GM12874 (cell line): ENCODE results near the gene SLC6A17.

Experiments used
- TF ChIP-seq, protein P1 (sequence below): IDR thresholded peaks from 2 replicates; pipeline ENCODE4 v1.5.1; 2011; ENCODE audit warnings: low read depth, mild to moderate bottlenecking, control low read depth, low read length, moderate library complexity; ENCODE audit not compliant: insufficient read depth

Gene SLC6A17

DNA sequence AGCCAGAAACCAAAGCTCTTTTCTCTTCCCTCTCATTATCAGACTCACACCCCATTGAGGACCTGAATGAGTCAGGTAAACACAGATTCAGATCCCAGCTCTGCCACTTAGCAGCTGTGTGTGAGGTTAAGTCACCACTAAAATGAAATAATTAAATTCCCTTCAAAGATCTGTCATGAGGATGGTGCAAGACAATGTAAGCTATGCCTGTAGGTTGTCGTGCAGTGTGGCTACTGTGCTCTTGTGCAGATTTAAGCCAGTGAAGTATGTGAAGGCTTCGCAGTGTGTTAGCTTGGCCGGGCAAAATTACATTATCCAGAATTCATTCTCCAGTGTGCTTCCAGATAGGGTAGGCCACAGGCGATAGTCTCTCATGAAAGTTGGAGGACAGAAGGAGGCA, 24.5 kb upstream of the SLC6A17 start:
- TF ChIP-seq, protein P1, sequence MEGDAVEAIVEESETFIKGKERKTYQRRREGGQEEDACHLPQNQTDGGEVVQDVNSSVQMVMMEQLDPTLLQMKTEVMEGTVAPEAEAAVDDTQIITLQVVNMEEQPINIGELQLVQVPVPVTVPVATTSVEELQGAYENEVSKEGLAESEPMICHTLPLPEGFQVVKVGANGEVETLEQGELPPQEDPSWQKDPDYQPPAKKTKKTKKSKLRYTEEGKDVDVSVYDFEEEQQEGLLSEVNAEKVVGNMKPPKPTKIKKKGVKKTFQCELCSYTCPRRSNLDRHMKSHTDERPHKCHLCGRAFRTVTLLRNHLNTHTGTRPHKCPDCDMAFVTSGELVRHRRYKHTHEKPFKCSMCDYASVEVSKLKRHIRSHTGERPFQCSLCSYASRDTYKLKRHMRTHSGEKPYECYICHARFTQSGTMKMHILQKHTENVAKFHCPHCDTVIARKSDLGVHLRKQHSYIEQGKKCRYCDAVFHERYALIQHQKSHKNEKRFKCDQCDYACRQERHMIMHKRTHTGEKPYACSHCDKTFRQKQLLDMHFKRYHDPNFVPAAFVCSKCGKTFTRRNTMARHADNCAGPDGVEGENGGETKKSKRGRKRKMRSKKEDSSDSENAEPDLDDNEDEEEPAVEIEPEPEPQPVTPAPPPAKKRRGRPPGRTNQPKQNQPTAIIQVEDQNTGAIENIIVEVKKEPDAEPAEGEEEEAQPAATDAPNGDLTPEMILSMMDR, result no peak

DNA sequence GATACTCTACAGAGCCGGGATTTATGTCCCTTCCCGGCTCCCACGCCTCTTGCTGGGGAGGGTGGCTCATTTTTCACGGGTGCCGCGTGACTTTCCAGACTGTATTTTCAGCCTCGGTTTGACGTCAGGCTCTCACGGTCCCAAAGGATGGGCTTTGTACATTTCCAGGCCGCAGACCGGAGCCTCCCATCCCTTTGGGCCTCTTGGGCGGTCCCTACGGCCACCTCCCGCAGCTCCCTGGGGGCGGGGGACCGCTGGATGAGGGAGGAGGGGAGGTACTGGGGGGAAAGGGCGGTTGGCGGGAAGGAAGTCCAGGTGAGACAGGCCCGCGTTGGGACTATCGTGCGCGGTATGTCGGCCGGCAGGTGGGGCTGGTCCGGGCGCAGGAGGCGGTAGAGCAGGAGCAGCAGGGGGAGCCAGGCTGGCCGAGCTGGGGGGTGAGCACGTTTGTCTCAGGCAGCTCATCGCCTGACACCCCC, 20.1 kb upstream of the SLC6A17 start:
- TF ChIP-seq, protein P1, result 0 out of 2 replicates have a peak, but pooled peaks have one; percentile 10

DNA sequence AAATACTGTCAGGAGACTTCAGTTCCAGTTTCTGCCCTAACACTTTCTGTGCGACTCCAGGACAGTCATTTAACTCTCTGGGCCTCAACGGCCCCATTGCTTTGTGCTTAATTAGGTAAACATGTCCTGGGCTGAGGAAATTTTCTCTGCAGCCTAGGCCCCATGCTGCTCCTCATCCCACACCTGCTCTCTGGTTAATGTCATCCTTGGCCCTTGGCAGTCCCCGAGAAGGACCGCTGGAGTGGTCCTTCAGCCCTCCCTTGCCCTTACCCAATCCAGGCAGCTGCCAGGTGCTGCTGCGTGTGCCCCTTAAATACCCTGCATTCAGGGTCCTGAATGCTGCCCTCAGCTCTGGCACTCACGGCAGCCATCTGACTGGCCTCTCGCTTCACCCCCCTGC, 19.3 kb upstream of the SLC6A17 start:
- TF ChIP-seq, protein P1, result no peak

DNA sequence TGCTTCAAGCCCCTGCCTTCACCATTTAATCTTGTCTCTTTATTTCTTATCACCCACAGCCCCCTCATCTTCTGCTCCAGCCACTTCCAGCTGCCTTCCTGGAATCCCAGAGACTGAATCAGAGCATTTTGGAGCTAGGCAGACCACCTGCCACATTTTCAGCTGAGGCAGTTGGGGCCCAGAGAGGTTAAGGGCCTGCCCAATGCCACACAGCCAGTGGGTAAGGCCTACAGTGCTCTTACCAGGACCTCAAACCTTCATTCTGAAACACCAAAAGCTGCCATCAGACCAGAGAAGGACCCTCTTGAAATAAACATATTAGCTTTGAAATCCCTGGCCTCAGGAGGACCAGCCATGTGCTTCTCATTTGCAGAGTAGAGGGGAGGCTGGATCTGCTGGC, 17.6 kb upstream of the SLC6A17 start:
- TF ChIP-seq, protein P1, result no peak

DNA sequence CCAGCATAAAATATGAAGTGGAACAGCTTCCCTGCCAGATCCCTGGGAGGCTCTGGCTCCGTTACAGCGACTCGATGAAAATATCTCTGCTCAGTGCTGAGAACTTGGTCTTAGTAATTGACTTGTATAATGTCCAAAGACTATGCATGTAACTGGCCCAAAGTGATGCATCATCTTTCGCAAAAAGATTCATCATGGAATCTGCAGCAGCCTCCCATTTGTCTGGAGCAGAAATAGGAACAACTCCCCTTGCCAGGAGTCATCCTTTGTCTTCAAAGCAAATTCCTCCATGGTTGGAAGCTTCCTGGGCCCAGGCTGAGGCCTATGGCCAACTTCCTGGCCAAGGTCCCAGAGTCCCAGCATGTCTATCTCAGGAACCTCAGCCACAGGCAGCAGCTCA, 16.9 kb upstream of the SLC6A17 start:
- TF ChIP-seq, protein P1, result no peak

DNA sequence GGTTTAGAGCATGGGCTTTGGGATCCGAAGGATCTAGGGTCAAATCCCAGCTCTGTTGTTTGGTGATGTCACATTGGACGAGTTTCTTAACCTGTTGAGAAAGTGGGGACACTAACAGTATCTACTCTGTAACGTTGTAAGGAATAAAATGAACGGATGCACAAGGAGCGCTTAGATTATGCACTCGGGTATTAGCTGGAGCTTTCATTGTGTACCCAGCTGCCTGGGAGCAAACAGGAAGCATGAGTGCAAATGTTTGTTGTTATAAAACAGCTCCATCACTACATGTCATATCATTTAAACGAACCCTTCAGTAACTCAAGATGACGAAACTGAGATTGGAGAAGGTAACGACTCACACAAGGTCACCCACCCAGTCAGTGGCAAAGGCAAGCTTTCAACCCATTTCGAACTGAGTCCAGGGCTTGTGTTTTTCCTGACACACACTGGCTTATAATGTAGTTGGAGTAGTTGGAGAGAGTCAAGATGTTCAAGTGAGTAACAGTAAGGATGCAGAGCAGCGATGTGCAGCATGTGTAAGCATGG, 16.2 kb upstream of the SLC6A17 start:
- TF ChIP-seq, protein P1, result no peak

DNA sequence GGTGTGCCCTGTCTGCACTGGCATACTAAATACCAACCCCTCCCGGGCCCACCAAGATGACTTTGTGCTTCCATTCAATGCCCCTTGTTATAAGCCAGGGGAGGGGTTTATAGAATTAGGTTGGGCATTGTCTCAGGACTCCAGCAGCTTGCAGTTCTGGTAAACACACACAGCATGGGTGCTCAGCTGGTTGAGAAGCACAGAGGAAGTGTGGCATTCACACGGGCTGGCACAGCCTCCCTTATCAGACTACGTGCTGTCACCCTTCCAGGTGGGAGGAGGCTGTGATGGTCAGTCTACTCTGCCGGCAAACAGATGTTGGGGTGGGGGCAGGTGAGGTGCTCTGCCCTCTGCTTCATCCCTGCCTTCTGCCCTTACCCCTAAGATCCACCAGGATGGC, 15.0 kb upstream of the SLC6A17 start:
- TF ChIP-seq, protein P1, result no peak
